GM21786 (cell line): ENCODE data around the gene SULT1C4.
"Not testable (repeated sequence)": the region's sequence is repeated elsewhere in the genome, so short reads cannot be mapped to it uniquely, and the experiment has no call there.

Source experiments
- ATAC-seq: cut with Tn5 transposase; IDR thresholded peaks from one replicate; pipeline ENCODE4 v1.9.1; 2021; ENCODE audit not compliant: unreplicated experiment

The SULT1C4 gene

DNA sequence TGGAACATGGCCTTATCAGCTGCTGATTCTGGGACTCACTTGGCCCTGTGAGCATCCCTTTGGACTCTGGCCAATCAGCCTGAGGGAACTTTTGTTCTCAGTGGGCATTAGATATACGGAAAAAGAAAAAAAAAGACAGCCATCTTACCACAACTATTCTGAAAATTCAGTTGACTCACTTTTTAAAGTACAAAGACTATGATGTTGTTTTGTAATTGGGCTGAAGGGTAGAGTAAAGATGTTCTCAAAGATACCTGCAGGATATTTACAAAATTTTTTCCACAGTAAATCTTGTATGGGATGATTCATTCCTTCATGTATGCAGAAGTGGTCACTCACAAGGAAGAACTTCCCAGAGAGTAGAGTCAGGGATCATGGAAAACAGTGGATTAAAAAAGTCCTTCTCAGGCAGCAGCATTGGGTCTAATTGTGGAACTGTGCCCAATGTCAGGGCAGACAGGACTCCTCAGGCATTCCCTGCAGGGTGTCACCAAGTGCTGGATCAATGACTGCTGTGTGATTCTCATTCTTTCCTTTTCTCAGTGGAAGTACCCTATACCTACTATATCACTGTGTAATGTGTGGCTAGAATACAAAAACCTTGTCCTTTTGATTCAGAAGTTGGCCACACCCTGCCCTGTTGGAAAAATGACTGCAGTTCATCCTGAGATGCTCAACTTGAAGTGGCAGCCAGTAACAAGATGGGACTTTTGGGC, 35.4 kb downstream of the SULT1C4 start:
- ATAC-seq, result no peak

DNA sequence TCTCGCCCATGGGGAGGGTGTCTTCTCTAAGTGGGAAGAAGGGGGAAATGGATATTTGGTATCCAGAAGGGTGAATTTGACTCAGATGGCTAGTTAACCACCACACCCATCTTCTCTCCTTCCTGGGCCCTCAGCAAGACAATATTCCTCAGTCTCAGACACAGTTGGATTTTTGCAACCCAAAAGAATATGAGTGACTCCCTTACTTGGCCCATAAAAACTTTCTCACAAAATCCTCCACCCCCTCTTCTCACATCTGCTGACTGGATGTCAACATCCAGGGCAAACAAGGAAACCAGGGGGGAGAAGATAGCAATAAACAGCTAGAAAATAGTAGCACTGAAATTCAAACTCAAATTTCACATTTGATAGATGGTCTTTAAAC, 35.9 kb downstream of the SULT1C4 start:
- no peak for ATAC-seq

DNA sequence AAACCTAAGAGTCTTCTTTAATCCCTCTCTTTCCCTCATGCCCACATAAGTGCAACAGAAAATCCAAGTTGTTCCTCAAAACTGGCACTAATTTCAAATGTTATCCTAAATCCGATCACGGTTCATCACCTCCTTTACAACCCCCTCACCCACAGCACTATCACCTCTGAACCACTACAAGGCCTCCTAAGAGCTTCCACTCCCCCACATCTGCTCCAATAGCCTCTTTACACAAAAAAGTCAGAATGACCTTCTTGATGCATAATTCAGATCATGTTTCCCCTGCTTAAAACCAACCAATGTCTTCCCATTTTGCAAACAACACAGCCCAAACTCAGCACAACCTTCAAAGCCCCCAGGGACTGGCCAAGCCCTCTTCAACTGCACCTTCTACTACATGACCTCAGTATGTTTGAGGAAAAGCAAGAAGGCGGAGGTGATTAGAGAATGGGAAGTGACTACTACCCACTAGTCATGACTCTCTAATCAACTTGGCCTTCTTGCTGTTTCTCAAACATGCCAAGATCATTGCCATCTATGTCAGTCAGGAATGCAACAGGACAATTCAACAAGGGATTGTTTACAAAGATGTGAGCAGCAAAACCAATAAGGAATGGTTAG, 36.6 kb downstream of the SULT1C4 start:
- ATAC-seq, result no peak

DNA sequence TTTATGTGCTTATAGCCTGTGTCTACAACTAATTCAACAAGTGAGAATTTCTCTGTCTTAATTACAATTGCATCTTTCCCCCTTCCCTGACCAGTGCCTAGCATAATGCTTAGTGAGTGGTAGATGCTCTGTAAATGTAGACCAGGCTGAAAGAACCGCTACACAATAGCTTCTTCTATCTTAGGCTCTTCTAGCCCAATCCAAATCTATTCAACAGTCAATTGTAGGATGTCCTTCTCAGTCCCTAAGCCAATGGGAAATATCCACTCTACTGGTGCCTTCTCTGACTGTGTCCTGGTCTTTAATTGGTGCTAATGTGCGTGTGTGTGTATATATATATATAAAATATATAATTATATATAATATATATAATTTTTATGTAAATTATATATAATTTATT, 37.2 kb downstream of the SULT1C4 start:
- ATAC-seq, result no peak

DNA sequence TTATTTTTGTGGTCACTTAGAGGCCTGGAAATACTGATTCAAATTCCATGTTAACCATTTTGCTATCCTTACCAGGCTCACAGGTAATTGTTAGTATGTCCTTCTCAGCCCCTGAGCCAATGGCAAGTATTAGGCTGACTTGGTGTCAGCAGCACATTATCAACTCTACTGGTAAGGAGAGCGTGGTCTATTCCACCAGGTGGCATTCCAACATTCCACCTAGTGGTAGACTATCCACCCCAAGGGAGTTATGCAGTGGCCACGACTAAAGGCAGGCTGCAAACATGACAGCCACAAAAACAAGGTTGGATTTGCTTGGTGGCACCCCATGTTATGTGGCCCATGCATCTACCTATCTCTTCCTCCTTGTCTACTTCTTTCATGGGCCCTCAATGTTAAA, 39.5 kb downstream of the SULT1C4 start:
- ATAC-seq, result no peak

DNA sequence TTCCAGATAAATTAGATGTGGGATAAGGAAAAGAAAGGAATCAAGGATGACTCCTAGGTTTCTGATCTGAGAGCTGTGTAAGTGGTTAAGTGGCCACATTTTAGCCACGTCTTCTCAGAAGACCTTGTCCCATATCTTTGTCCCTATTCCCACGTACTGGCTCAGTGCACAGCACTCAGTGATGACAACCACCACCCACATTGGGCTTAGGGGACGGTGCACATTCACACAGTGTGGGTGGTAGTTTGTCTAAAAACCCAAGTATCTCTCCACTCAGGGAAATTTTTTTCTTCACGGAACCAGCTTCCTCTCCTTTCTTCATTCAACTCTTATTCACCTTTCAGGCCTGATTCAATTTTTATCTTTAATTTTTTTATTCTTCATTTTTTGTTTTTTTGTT, 40.7 kb downstream of the SULT1C4 start:
- no peak for ATAC-seq

DNA sequence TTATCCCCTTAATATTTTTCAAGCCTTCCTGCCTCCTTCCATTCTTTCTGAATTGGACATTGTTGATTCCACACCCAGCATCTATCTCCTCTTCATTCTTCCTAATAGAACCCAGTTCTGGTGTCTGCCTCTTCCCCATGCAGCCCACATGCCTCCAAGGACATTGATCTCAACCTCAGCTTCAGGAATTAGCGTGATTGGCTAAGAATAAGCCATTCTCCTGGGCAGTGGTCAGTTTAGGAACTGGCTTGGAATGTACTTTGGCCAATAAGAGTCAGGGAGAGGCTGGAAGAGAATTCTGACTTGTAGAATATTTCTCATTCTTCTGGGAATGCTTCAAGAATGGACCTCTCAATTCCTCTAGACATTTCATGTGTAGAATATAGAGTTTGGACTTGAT, 45.3 kb downstream of the SULT1C4 start:
- no peak for ATAC-seq

DNA sequence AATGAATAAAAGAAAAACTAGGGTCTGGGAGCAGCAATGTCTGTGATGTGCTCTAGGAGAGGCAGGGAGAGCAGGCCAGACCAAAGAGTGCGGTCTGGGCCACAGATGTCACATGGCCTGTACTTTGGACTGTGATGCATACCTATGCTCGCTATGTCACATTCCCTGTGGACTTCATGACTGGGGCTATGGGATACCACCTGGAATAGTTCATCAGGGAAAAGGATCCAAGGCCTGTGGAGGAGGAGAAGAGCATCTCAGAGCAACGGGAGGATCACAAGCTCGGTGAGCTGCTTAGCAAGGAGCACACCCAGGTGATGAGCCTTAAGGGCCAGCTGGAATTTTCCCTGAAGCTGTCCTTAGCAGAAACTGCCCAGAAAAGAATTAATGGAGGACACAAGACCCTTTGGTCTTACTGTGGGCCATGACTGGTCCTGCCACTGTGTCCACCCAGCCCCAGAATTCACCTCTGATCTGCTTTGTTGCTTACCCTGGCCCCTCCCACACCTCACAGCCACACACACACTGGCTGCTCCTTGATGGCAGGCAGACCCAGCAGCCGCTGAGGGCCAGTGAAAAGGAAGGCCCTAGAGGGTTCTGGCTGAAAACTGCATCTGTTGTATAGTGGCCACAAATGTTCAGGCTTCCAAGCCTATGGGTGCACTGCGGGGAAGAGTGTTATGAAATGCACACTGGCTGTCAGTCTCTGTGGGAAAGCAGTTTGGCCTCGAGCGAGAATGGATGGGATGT, 45.9 kb downstream of the SULT1C4 start:
- no peak for ATAC-seq

DNA sequence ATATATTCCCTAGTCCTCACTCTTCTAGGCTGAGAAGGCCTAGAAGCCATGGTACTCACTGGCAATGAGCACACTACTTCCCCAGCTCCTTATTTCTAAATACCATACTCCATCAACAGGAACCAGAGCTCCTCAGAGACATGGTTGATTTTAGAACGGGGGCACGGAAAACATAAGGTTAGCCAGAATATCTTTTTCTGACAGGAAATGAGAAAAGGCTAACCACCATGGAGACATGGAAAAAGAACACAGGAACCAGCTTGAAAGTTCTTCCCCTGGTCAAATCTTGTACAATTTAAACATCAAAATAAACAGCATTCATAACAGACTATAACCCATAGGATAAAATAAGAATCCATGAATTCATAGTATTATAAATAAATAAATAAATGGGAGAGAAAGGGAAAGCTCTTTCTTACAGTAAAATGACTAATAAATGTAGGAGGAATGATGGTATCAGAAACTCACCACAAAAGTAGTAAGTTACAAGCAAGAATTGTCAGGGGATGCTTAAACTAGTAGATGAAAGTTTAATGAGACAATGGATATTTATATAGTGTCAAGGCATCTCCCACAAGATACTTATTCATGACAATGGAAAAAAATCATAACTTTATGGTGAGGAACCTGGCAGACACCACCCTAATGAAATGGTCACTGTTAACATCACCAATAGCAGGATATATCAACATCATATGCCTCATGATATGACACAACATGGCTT, 50.7 kb downstream of the SULT1C4 start:
- no peak for ATAC-seq

DNA sequence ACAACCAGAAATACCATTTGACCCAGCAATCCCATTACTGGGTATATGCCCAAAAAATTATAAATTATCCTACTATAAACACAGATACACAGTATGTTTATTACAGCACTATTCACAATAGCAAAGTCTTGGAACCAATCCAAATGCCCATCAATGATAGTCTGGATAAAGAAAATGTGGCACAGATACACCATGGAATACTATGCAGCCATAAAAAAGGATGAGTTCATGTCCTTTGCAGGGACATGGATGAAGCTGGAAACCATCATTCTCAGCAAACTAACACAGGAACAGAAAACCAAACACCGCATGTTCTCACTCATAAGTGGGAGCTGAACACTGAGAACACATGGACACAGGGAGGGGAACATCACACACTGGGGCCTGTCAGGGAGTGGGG, 57.8 kb downstream of the SULT1C4 start:
- not testable (repeated sequence) for ATAC-seq

DNA sequence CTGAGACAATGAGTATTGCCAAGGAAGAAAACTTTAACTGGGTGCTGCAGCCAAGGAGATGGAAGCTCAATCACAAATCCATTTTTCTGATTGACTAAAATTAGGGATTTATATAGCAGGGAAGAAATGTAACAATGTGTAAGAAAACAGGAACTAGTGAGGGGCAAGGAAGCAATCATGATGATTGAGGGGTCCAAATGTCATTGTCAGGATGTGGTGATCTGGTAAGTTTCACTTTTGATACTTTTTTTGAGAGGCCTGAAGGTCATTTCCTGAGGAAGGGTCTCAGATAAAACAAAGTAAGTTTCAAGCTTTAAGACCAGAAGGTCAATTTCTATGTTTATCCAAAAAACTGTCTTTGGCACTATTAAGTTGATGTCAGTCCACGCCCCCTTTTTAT, 59.2 kb downstream of the SULT1C4 start:
- ATAC-seq, result no peak
